ENCODE results near the gene PDIA5. TPM values are rescaled to one million over a fixed set of nuclear protein-coding genes. Genes with fewer than 3 reads are reported as not detected.
"Not testable (repeated sequence)": the region's sequence is repeated elsewhere in the genome, so short reads cannot be mapped to it uniquely, and the experiment has no call there.

The PDIA5 gene
- total and polyA plus RNA-seq, 2 of the 4 experiments (the other 2 are of a cell fraction) = 19.4 to 42.0 TPM

GRCh38 chr3:123151251-123151705 lies 84.5 kb downstream of the PDIA5 start:
- WGBS, 2 experiments (ENCODE audit: extremely low coverage in 2 of 2, insufficient read length in 1 of 2) = 100% methylated on average over 2 of the region's 7 CpGs; no CpG with 5 or more reads in 1 of the 2 experiments
- dilution Hi-C loops (cut with HindIII; ENCODE audit: low sequenced_read_pairs, unreplicated experiment) = no loop called here

GRCh38 chr3:123151853-123152420 lies 85.1 kb downstream of the PDIA5 start:
- H4K5ac ChIP-seq (ENCODE audit: low read depth, low read length); DNase-seq; H3K18ac ChIP-seq (ENCODE audit: low read depth, low read length); H3K9me3 ChIP-seq (ENCODE audit: control insufficient read depth, insufficient read depth, low read length); H3K4me1 ChIP-seq (ENCODE audit: control insufficient read depth, insufficient read depth, low read length); CTCF ChIA-PET; H4K20me1 ChIP-seq (ENCODE audit: insufficient read depth, low read length); H2AK5ac ChIP-seq (ENCODE audit: low read depth, low read length); H3K4me3 ChIP-seq (ENCODE audit: insufficient read depth, low read depth, low read length); H4K8ac ChIP-seq (ENCODE audit: low read depth in 2 of 2, low read length in 2 of 2); H2AK9ac ChIP-seq (replicated peaks; ENCODE audit: low read depth, low read length, poor library complexity); H2AFZ ChIP-seq (replicated peaks; ENCODE audit: low read length, poor library complexity); H3K56ac ChIP-seq (ENCODE audit: extremely low read depth, insufficient read depth, low read length); BruUV-seq (replicated peaks); H2BK5ac ChIP-seq (ENCODE audit: low read depth, low read length, poor library complexity, severe bottlenecking); ATAC-seq (ENCODE audit: low read depth); H3K9me1 ChIP-seq (ENCODE audit: insufficient read depth, low read length); H2BK20ac ChIP-seq (ENCODE audit: low read depth, low read length); H2BK15ac ChIP-seq (ENCODE audit: low read depth, low read length); H2BK120ac ChIP-seq (ENCODE audit: low read depth, low read length); H3K79me1 ChIP-seq (ENCODE audit: low read depth in 1 of 2, low read length in 2 of 2); H3K14ac ChIP-seq (replicated peaks; ENCODE audit: low read depth, low read length); POLR2A ChIA-PET (ENCODE audit: unreplicated experiment); H3K4ac ChIP-seq (ENCODE audit: low read depth, low read length); H3K9ac ChIP-seq (ENCODE audit: low read depth, low read length); dilution Hi-C loops (cut with HindIII; ENCODE audit: low sequenced_read_pairs, unreplicated experiment); H3K23ac ChIP-seq (ENCODE audit: low read depth, low read length); intact Hi-C loops (cut with micrococcal nuclease); H3K27me3 ChIP-seq (ENCODE audit: control insufficient read depth, insufficient read depth, low read length); H4K91ac ChIP-seq (ENCODE audit: insufficient read depth, low read depth, low read length); H3K27ac ChIP-seq (ENCODE audit: insufficient read depth, low read length); in situ Hi-C loops (cut with MboI; ENCODE audit: low sequenced_read_pairs); H3K4me2 ChIP-seq (ENCODE audit: low read depth, low read length): not testable (repeated sequence)
- H3K36me3 ChIP-seq (ENCODE audit: control insufficient read depth, insufficient read depth, low read length) = peaks cover 62% of the 10 kb centered on the region
- WGBS, 2 experiments (ENCODE audit: extremely low coverage in 2 of 2, insufficient read length in 1 of 2) = 60% methylated on average over 1 of the region's 3 CpGs; no CpG with 5 or more reads in 1 of the 2 experiments

More at GRCh38 chr3:123151251-123151705, 84.5 kb downstream of the PDIA5 start:
- Histone ChIP-seq H3K4me1 (ENCODE audit: control insufficient read depth, insufficient read depth, low read length) (no peaks in the 10 kb centered on the region), H3K4ac (ENCODE audit: low read depth, low read length) (no peak overlapping the region), H3K56ac (ENCODE audit: extremely low read depth, insufficient read depth, low read length) (no peak overlapping the region), H3K14ac (replicated peaks; ENCODE audit: low read depth, low read length) (no peak overlapping the region), H2AFZ (replicated peaks; ENCODE audit: low read length, poor library complexity) (no peak overlapping the region), H3K18ac (ENCODE audit: low read depth, low read length) (no peak overlapping the region), H4K5ac (ENCODE audit: low read depth, low read length) (no peak overlapping the region), H3K27ac (ENCODE audit: insufficient read depth, low read length) (no peak overlapping the region), H3K9me1 (ENCODE audit: insufficient read depth, low read length) (no peaks in the 10 kb centered on the region; the same call in 1 of the 2 replicates), H3K4me3 (ENCODE audit: insufficient read depth, low read depth, low read length) (no peak overlapping the region), H3K4me2 (ENCODE audit: low read depth, low read length) (no peak overlapping the region), H3K9me3 (ENCODE audit: control insufficient read depth, insufficient read depth, low read length) (no peaks in the 10 kb centered on the region), H4K20me1 (ENCODE audit: insufficient read depth, low read length) (no peaks in the 10 kb centered on the region), H2BK20ac (ENCODE audit: low read depth, low read length) (no peak overlapping the region), H4K8ac (ENCODE audit: low read depth in 2 of 2, low read length in 2 of 2) (no peak overlapping the region), H3K9ac (ENCODE audit: low read depth, low read length) (no peak overlapping the region), H3K36me3 (ENCODE audit: control insufficient read depth, insufficient read depth, low read length) (peaks cover 59% of the 10 kb centered on the region), H4K91ac (ENCODE audit: insufficient read depth, low read depth, low read length) (no peak overlapping the region), H2BK120ac (ENCODE audit: low read depth, low read length) (no peak overlapping the region), H3K23ac (ENCODE audit: low read depth, low read length) (no peak overlapping the region), H3K79me1 (ENCODE audit: low read depth in 1 of 2, low read length in 2 of 2) (no peaks in the 10 kb centered on the region; a peak in 1 of 4 replicates), H2AK5ac (ENCODE audit: low read depth, low read length) (no peak overlapping the region), H2BK5ac (ENCODE audit: low read depth, low read length, poor library complexity, severe bottlenecking) (no peak overlapping the region), H2AK9ac (replicated peaks; ENCODE audit: low read depth, low read length, poor library complexity) (peak overlapping the region; percentile 49), H3K27me3 (ENCODE audit: control insufficient read depth, insufficient read depth, low read length) (no peaks in the 10 kb centered on the region), H2BK15ac (ENCODE audit: low read depth, low read length) (no peak overlapping the region)
- DNase-seq = no peak
- intact Hi-C loops (cut with micrococcal nuclease) = no loop called here
- no peak for ATAC-seq (ENCODE audit: low read depth)
- ChIA-PET CTCF (no interaction called here), POLR2A (ENCODE audit: unreplicated experiment) (no interaction called here)
- TF ChIP-seq RFX5 (IDR thresholded peaks at IDR 0.05; ENCODE audit: low read depth, low read length) (no peak), POLR2A (IDR thresholded peaks at IDR 0.05; ENCODE audit: low read depth, low read length) (no peak), RCOR1 (IDR thresholded peaks at IDR 0.05; ENCODE audit: insufficient replicate concordance, low read length) (no peak), USF2 (IDR thresholded peaks at IDR 0.05; ENCODE audit: low read depth, low read length) (no peak), NFE2L2 (IDR thresholded peaks at IDR 0.05; ENCODE audit: low read depth, low read length) (no peak), CEBPB (IDR thresholded peaks at IDR 0.05; ENCODE audit: low read depth, low read length) (no peak)
- BruUV-seq (replicated peaks) = no TSS peak
- in situ Hi-C loops (cut with MboI; ENCODE audit: low sequenced_read_pairs) = no loop called here
